Uterus (tissue), 2 donors: ENCODE data around the gene HEMK1.

Experiments
- CTCF ChIP-seq, 4 experiments: fragments of 200-600 bp in 2 of 4; fragments of 450-650 bp in 2 of 4; sonication (generic) in 2 of 4; IDR thresholded peaks; one replicate each; pipeline ENCODE4 v1.5.1; 2016 to 2019; ENCODE audit warnings: antibody characterized with exemption in 4 of 4, mild to moderate bottlenecking in 2 of 4, moderate library complexity in 1 of 4
- POLR2A ChIP-seq, 2 donors: fragments of 450-650 bp; IDR thresholded peaks; one replicate each; pipeline ENCODE4 v1.6.1; 2016; ENCODE audit warnings: antibody characterized with exemption in 2 of 2, mild to moderate bottlenecking in 1 of 2, moderate library complexity in 1 of 2

GRCh38 chr3:50525191-50525910 is 44.0 kb upstream of the HEMK1 start:
- no peak for TF ChIP-seq CTCF (IDR thresholded peaks at IDR 0.05)
- no peak for TF ChIP-seq POLR2A (IDR thresholded peaks at IDR 0.05)
